HG02610 (cell line): ENCODE data around the gene CSRP1.
A peak's percentile ranks its signal among the peaks of the same experiment; 100 is the strongest.
"Not testable (repeated sequence)": the region's sequence is repeated elsewhere in the genome, so short reads cannot be mapped to it uniquely, and the experiment has no call there.

Experiments
- ATAC-seq: cut with Tn5 transposase; IDR thresholded peaks from one replicate; pipeline ENCODE4 v1.9.1; 2021; ENCODE audit warnings: mild to moderate bottlenecking, moderate library complexity; ENCODE audit not compliant: unreplicated experiment

CSRP1 gene

DNA sequence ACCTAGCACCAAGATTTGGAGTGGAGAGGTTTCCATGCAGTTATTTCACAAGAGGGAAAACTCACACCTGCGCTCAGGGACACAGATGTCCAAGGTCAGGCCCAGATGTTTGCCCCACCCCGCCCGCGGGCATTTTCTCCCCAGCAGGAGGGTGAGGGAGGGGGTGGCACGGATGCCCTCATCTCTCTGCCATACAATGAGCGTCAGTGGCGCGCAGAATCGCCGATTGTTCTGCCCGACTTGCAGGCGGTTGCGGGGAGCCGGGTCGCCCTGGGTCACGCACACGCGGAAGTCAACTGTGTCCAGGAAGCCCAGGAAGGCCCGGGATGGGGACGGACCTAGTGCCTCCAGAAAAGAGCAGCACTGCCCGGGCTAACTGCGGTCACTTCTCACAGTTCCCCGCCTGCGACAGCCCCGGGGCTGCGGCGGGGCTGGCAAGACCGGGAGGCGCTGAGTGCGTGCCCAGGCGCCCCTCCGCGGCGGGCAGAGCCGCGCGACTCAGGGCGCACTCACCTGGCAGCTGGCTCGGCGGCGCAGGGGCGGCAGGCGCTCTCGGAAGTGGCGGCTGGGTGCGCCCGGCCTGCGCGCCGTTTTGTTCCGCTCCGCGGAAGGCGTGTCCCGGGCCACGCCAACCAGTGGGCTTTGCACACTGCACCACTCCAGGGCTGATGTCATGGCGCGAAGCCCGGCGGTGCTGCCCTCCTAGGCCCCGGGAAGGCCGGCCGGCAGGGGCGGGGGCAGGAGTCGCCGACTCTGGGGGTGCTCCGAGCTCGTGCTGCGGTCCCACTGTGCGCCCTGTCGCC, at the start of gene CSRP1:
Gene CSRP1 (minus strand): TSS at position 567 of the 803 bp plus-strand sequence. CDS start 10,820 bp downstream, outside the sequence.
- ATAC-seq: peak; percentile 93

DNA sequence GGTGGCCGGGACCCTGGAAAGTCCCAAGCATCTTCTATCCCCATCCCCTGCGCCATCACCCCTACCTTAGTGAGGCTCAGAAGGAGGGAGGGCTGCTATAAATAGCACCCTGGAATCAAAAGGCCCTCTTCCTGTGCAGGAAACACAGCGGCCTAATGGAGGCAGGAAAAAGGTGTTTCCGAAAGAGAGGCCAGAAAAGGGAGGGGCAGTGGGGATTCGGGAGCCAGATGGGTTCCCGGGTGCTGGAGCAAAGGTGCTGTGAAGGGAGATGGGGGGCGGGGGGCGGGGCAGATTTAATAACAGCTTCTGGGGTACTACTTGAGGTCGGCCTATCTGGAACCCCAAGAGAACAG, 48.6 kb upstream of the CSRP1 start:
- no peak for ATAC-seq

DNA sequence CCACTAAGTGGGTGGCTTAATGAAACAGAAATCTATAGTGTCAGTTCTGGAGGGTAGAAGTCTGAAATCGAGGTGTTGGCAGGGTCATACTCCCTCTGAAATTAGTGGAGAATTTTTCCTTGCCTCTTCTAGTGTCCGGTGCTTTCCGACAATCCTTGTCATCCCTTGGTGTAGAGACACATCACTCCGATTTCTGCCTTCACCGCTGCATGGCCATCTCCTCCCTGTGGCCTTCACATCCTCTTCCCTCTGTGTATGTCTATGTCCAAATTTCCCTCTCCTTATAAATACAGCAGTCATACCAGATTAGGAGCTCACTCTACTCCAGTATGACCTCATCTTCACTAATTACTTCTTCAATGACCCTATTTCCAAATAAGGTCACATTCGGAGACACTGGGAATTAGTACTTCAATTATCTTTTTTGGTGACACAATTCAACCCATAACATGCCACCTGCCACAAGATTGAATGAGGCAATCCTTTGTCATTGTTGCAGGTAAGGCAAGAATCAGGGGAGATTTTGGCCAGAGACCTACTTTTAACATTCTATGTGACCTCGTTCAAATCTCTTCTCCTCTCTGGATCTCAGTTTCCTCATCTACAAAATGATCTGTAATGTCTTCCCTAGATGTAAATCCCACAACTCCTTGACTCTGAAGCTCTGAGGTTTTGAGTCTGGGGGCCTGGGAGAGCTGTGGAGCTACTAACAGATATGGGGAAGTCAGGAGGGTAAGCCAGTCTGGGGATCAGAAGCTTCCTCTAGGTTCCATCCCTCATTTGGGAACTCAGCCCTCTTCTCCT, 48.1 kb upstream of the CSRP1 start:
- ATAC-seq: no peak

DNA sequence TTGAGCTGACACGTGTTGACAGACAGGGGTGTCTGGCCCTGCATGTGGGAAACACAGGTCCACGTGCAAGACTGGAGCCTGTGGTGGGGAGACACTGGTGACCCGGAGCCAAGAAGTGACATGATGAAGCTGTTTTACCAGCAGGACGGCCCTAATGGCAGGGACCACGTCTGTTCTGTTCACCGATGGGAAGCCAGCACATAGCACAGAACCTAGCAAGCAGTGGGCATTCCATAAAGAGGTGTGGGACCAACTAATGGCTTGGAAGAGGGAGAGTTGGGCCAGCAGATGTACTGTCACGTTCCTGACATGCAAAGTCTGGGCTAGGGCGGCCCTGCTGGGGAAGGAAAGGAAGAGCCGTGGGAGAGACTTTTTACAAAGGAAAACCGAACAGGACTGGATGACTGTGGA, 47.3 kb upstream of the CSRP1 start:
- no peak for ATAC-seq

DNA sequence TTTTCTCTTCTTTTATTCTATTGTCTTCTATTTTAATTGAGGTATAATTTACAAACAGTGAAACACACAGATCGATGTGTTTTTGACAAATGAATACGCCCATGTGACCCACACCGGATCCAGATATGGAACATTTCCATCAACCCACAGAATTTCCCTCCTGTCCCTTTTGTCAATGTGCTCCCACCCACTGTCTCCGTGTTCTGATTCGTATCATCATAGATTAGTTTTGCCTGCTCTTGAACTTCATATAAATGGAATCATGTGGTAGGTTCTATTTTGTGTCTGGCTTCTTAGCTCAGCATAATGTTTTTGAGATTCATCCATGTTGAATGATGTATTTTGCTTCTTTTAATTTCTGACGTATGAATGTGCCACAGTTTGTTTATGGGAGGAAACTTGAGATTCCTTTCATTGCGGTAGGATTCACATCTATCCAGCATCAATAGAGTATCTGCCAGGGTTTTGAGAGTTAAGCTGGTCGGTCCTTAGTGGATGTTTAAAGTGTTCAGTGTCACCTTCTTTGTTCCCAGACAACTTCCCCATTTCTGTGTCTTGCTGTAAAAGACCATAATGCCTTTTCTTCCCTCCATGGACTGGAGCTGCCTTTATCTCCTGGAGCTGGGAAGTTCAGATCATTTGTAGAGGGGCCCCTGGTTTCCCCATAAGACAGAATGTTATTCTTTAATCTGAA, 46.7 kb upstream of the CSRP1 start:
- ATAC-seq: no peak

DNA sequence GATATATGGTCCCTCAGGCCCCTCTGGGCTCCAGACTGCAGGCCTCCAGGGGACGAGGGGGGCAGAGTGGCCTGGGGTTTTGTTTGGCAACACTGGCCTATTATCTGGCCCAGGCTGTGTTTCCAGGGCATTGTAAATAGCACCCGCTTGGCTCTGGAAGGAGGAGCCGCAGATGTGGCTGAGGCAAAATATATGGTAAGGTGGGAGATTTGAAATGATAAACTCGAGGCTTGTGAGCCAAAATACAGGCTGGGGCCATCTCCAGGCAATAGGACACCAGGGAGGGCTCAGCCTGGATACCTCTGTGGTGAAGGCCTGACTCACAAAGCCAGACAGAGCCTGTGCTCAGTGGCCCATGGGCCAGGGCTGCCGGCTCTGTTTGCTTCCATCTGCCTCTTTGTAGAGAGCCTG, 46.0 kb upstream of the CSRP1 start:
- ATAC-seq: no peak

DNA sequence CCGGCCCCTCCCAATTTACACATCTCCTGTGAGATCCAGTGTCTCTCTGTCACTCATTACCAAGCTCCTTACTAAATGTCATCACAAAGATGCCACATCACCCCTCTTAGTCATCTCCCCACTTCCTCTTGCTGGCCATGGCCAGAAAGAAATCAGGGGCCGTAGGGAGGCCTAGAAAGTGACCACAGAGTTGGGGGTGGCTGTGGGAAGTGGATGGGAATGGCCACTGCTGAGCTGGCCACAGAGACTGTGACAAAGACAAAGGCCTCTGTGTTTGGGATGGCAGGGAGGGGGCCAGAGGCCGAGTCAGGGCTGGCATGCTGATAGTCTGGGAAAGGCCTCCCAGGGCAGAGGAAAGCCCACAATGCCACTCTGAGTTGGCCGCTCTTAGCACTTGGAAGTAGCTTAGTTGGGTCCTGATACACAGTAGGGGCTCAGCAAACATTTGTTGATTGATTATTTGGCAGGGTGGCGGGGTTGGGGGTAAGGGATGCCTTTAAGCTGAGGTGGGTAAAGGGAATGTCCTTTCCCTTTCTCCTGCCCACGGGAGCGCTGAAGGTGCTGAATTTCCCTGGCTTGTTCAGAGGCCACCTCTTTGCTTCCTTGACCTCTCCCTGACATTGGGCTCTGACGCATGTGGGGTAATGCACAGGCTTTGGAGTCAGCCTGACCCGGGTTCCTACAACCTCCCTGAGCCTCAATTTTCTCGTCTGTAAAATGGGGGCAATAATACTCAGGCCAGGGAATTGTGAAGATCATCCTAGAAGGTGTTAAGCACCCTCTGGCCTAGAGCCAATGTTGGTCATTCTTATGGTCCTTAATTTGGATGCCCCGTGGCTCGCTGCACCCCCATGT, 45.2 kb upstream of the CSRP1 start:
- no peak for ATAC-seq

DNA sequence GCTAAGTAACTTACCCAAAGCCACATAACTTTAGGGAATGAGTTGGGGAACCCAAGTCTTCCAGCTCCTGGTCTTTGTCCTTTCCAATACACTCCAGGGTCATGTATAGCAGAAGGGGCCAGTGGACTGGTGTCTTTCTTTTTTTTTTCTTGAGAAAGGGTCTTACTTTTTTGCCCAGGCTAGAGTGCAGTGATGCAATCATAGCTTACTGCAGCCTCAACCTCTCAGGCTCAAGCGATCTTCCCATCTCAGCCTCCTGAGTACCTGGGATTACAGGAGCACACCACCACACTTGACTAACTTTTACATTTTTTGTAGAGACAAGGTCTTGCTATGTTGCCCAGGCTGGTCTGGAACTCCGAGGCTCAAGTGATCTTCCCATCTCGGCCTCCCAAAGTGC, 44.2 kb upstream of the CSRP1 start:
- no peak for ATAC-seq

DNA sequence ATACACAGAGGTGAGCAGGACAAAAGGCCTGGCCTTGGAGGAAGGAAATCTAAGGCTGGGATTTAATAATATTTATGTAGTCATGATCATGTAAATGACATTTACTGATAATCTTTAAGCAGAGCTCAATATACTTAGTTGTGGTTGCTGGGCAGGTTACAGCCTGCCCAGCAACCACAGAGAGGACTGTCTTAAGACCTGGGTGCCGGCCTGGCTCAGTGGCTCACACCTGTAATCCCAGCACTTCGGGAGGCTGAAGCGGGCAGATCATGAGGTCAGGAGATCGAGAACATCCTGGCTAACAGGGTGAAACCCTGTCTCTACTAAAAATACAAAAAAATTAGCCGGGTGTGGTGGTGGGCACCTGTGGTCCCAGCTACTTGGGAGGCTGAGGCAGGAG, 42.6 kb upstream of the CSRP1 start:
- ATAC-seq: not testable (repeated sequence)

DNA sequence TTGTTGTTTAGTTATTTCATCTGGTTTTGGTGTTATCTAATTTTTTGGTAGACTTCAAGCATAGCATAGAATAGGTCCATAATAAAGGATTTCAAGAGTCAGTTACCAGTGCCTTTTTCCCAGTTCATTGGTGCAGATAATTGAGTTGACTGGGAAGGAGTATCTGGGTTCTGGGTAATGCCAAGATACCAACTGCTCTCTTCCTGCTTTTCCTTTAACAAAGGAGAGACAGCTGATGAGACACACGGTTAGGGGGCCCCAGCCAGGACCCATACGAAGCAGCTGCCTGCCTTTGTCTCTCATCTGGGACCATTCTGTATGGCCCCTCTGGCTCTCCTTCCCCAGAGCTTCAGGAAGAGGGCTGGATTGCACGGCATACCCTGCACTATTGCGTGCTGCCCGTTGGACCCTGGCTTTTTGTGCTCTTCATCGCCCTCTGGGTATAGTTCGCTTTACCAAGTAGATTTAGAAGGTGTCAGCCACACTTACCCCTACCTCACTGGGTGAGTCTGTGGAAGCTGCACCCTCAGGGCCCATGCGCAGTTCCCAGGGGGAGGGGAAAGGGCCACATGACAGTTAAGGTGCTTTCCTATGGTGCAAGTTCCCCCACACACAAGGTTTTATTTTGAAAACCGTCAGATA, 39.0 kb upstream of the CSRP1 start:
- ATAC-seq: no peak

DNA sequence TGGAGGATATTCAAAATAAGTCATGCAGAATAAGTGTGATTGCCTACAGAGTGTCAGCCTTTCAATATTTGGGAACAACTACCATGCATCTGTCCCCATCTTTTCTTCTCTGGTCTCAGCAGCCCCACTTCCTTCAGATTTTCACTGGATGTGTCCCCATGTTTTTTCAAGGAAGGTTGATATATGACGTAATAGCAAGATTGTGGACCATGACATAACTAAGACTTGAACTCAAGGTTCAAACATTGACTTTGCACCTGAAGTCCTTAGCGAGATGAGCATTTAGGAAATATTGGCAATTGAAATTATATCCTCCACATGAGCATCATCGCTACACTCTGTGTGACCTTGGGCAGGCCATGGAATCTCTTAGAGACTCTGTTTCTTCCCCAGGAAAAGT, 37.8 kb upstream of the CSRP1 start:
- ATAC-seq: no peak

DNA sequence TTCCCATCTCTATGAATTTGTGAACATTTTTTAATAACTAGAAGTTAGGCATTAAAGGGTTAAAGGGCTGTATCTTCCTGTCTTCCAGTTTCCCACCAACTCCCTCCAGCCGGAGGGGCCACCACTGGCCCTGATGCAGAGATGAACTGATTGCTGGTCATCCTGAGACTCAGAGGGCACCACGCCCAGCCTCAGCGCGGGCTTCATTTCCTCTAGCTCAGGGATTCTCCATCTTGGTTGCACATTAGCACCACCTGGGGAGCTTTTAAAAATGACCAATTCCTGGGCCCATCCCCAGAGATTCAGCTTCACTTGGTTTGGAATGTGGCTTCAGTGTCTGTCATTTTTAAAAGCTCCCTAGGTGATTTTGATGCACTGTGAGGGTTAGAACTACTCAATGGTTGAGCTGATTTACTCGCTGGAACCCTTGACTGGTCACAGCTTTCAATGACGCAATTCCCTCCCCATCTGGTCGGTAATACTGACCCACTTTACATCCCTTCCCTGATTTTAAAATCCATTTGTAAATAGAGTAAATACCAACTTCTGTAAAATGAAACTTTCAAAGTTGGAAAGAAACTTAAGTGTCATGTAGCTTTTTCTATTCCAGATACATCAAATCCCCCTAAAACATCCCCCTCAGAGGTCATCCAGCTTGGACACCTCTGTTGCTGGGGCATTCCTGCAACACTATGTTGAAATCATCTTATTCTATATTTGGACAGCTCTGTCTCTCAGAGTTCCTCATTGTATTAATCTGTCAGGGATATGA, 37.1 kb upstream of the CSRP1 start:
- no peak for ATAC-seq

DNA sequence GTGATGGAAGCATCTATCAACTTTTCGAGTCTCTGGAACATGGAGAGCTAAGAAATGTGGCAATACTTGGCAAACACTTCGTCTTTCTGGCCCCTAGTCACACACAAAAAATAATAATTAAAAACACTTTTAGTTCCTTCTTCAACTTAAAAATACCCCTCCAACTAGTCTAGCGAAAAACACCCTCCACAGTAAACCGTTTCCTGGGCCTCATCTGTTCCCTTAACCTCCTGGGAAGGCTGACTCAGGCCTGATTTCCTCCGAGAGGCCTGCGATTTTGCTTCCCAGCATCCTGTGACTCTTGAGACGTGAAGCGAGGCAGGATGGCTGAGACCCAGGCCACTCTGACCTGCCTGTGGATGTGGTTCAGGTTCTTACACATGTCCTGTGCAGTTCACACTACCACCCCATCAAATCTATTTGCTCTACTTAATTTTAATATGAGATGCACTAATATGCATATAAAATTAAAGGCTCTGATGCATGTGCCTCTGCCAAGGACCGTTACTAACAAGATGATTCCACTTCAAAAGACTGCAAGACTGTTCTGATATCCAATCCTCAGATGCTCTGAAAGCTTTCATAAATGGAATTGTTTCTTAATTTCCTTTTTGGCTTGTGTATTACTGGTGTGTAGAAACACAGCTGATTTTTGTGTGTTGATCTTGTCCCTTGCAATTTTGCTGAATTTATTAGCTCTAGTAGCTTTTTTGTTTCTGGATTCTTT, 35.5 kb upstream of the CSRP1 start:
- ATAC-seq: no peak

DNA sequence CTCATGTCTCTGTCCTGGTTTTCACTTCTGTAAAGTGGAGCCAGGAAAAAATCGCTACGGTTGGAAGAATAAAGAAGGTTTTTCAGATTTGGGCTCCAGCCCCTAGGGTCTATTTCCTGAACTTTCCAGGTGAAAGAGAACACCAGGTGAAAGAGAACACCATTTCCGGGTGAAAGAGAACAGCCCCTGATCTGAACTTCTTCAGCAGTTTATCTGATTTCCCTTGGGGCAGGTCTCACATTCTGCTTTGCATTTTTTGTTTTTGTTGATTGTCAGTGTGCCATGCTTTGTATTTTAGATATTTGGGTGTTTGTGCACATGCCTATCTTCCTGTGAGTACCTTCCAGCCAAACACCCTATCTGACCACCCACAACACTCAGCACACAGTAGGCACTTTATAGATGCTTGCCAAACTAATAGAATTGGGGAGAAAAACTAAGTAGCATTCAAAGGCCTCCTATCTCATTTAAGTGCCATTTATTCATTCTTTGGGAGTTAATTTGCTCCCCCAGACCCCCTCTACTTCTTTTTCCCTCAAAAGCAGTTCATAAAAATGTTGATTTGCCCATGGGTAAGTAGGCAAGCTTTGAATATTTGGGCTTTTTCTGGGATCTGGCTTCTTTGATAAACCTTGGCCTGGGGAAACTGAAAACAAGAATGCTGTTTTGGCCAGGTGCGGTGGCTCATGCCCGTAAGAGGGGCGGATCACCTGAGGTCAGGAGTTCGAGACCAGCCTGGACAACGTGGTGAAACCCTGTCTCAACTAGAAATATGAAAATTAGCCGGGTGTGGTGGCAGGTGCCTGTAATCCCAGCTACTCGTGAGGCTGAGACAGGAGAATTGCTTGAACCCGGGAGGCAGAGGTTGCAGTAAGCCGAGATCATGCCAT, 34.2 kb upstream of the CSRP1 start:
- no peak for ATAC-seq

DNA sequence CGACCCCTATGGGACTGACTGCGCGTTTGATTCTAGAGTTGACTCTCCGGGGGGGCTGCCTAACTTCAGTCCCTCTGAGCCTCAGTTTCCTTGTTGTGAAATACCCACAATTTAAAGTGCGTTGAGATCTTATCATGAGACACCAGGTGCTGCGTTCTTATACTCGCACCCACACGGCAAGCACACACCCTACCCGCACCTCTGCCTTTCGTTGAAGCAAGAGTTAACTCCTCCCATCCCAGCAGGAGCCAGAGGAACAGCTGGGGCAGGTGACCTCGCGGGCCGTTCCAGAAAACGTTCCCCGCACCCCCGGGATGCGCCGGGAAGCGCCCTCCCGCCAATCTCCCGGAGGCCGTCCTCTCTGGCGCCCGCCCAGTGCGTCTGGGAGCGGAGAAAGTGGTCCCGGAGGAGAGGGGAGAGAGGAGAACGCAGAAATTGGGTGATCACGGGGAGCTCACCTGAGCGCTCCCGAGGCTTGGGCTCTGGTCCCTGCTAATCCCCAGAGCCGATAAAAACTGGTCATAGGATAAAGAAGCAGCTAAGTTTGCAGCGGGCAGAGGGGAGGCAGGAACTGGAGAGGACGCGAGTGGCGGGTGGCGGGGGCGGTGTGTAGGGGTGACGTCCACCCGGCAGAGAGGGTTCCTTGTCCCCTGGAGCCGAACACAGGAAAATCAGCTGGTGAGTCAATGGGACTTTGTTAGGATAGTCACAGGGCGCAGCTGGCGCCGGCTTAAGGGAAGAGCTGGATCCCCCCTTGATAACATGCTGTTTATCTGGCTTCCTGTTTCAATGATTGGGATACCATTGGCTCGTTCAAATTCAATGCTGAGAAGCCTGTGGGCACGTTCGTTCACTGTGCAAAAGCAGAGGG, 32.9 kb upstream of the CSRP1 start:
- no peak for ATAC-seq

DNA sequence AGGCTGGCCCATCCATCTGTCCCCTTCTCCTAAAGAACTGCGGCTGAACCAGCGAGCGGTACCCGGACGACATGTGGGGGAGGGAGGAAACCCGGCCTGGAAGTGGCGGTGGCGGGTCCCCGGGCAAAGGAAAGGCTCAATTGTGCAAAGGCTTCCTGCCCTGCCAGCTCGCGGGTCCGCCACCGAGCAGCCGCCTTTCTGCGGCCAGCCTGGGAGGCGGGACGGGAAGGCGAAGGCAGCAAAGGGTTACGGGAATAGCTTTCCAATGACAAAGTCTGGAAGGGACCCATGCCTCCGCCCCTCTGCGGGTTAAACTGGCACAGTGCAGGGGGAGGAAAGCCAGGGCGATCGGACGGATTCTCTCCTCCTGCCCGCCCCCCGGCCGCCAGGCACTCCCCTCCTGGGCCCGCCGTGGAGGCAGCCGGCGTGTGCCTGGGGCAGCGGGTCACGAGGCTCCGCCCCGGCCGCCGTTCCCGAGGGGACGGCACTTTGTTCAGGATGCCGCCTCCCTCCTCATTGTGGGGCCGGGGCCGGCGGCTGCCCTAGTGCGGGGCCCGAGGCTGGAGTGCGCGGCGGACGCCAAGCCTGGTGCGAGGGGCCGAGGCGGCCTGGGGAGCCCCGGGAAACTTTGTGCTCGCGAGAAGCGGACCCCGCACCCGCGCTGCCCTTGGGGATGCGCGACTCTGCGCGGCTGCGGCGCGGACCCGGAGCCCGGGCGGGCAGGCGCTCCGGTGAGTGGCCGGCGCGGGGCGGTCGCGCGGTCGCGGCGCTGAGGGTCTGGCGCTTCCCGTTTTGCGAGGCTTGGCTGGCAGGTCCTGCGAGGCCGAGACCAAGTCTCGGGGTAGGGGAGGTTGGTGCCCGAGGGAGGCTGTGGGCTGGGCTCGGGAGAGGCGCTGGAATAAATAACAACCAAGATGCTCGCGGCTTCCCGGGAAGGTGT, 32.0 kb upstream of the CSRP1 start, which contains the start of gene NAV1:
Gene NAV1 (plus strand): TSS at position 516 of the 940 bp plus-strand sequence. CDS start 83,758 bp downstream, outside the sequence.
- no peak for ATAC-seq
